HepG2 (cell line): Measurements from ENCODE around the gene EFCAB14. TPM values are rescaled to one million over a fixed set of nuclear protein-coding genes. Genes with fewer than 3 reads are reported as not detected.
"Not testable (repeated sequence)": the region's sequence is repeated elsewhere in the genome, so short reads cannot be mapped to it uniquely, and the experiment has no call there.

Experiments
- ATAC-seq: fragments of 200-7000 bp; cut with Tn5 transposase; 3 replicates; pipeline ENCODE4 v1.9.1; 2020; ENCODE audit warnings: mild to moderate bottlenecking, moderate library complexity
- BruUV-seq: library from RNA; stranded (reverse); fragments of 400-500 nt; replicated peaks from 2 replicates; lab custom pipeline; 2021; lab: Mats Ljungman, UMichigan
- CTCF ChIA-PET: fragments of 300-600 bp; formaldehyde crosslinking; extraction: SDS; loops from one replicate; lab custom pipeline; 2021; ENCODE audit warnings: low total read pairs, inconsistent platforms, low intra/inter-chr PET ratio; lab: Yijun Ruan, JAX
- POLR2A ChIA-PET: fragments of 350-600 bp; sonication (Branson Sonifier 250); formaldehyde crosslinking; loops from one replicate; lab custom pipeline; 2020; ENCODE audit warnings: antibody characterized with exemption, inconsistent platforms; lab: Yijun Ruan, JAX
- DNase-seq: peaks from one replicate; pipeline ENCODE4 v3.0.0-alpha.2; 2015; ENCODE audit warnings: low spot score
- FAIRE-seq: peaks from 3 replicates; lab custom pipeline; 2011; peaks lifted over from hg19 to GRCh38; lab: Jason Lieb, UNC
- H2AFZ ChIP-seq: one replicate; pipeline ENCODE4 v1.6.1; 2011; ENCODE audit warnings: low read length, inconsistent platforms
- H3K27ac ChIP-seq: fragments of 300-600 bp; 3 replicates; pipeline ENCODE4 v1.8.0; 2011; ENCODE audit warnings: mixed run types, mild to moderate bottlenecking, mixed read lengths, low read length, inconsistent platforms; ENCODE audit not compliant: insufficient read depth; ENCODE audit errors: extremely low read length
- H3K27me3 ChIP-seq, 2 experiments: fragments of 200-600 bp in 1 of 2; 2 replicates in 1 of 2; 3 replicates in 1 of 2; pipeline versions ENCODE4 v1.6.0 to v1.8.0; 2011; ENCODE audit warnings: low read length in 2 of 2, mild to moderate bottlenecking in 2 of 2, moderate library complexity in 2 of 2, inconsistent platforms in 1 of 2; ENCODE audit not compliant: insufficient read depth in 2 of 2, control insufficient read depth in 1 of 2
- H3K36me3 ChIP-seq, 2 experiments: fragments of 200-600 bp in 1 of 2; replicated peaks in 1 of 2; 2 replicates in 1 of 2; 3 replicates in 1 of 2; pipeline versions ENCODE4 v1.5.1 to v1.8.0; 2011; ENCODE audit warnings: low read length in 2 of 2, inconsistent platforms in 1 of 2; ENCODE audit not compliant: insufficient read depth in 2 of 2, control insufficient read depth in 1 of 2
- H3K4me1 ChIP-seq: 2 replicates; pipeline ENCODE4 v1.5.1; 2012; ENCODE audit warnings: low read length, inconsistent platforms; ENCODE audit not compliant: insufficient read depth
- H3K4me2 ChIP-seq: 2 replicates; pipeline ENCODE4 v1.6.0; 2011; ENCODE audit warnings: low read depth, low read length, inconsistent platforms
- H3K4me3 ChIP-seq, 3 experiments: fragments of 200-600 bp in 1 of 3; sonication (generic), shearing (Covaris generic) in 1 of 3; replicated peaks in 1 of 3; 2 replicates each; pipeline ENCODE4 v1.5.1; 2011 to 2016; ENCODE audit warnings: low read length in 3 of 3, inconsistent platforms in 2 of 3, low read depth in 2 of 3, mild to moderate bottlenecking in 2 of 3, control low read depth in 1 of 3, mixed read lengths in 1 of 3; ENCODE audit not compliant: insufficient read depth in 1 of 3
- H3K79me2 ChIP-seq: one replicate; pipeline ENCODE4 v1.6.1; 2011; ENCODE audit warnings: low read length, inconsistent platforms; ENCODE audit not compliant: insufficient read depth
- H3K9ac ChIP-seq: 2 replicates; pipeline ENCODE4 v1.6.0; 2011; ENCODE audit warnings: mild to moderate bottlenecking, low read depth, low read length, inconsistent platforms; ENCODE audit not compliant: insufficient read depth
- H3K9me3 ChIP-seq: 2 replicates; pipeline ENCODE4 v1.5.1; 2012; ENCODE audit warnings: mild to moderate bottlenecking, low read length
- H4K20me1 ChIP-seq: 2 replicates; pipeline ENCODE4 v1.6.0; 2011; ENCODE audit warnings: inconsistent platforms, mild to moderate bottlenecking, low read length, moderate library complexity; ENCODE audit not compliant: insufficient read depth
- ADNP ChIP-seq: sonication (generic); formaldehyde crosslinking; IDR thresholded peaks from 2 replicates; pipeline ENCODE4 v1.4.0; 2020; ENCODE audit warnings: missing genetic modification reagents
- ARNTL ChIP-seq: sonication (generic); formaldehyde crosslinking; IDR thresholded peaks from 2 replicates; pipeline ENCODE4 v1.4.0; 2020; ENCODE audit warnings: mild to moderate bottlenecking, missing genetic modification reagents
- CENPT ChIP-seq: sonication (generic); formaldehyde crosslinking; IDR thresholded peaks from 2 replicates; pipeline ENCODE4 v1.8.0; 2022; ENCODE audit warnings: low read depth, mild to moderate bottlenecking, moderate library complexity, missing genetic modification reagents
- GATA4 ChIP-seq: sonication (generic); IDR thresholded peaks from 2 replicates; pipeline ENCODE4 v1.6.1; 2016; ENCODE audit warnings: antibody characterized with exemption, low read depth, borderline replicate concordance
- NCOA1 ChIP-seq: sonication (generic); formaldehyde crosslinking; IDR thresholded peaks from 2 replicates; pipeline ENCODE4 v1.9.0; 2021; ENCODE audit warnings: missing genetic modification reagents
- PPARG ChIP-seq: conservative IDR thresholded peaks from 2 replicates; pipeline ENCODE4 v1.6.1; 2016; ENCODE audit warnings: missing biosample characterization, missing genetic modification reagents
- RELA ChIP-seq: sonication (generic); formaldehyde crosslinking; IDR thresholded peaks from 2 replicates; pipeline ENCODE4 v1.4.0; 2020; ENCODE audit warnings: missing genetic modification reagents
- ZNF263 ChIP-seq: sonication (generic); formaldehyde crosslinking; IDR thresholded peaks from 2 replicates; pipeline ENCODE4 v1.4.0; 2020; ENCODE audit warnings: missing genetic modification reagents
- WGBS: methylation state at CpG from one replicate; pipeline ENCODE4 v1.1.6; 2017; ENCODE audit warnings: low lambda C conversion rate; 5-methylcytosine and 5-hydroxymethylcytosine counted together
- in situ Hi-C: cut with HindIII; loops from 2 replicates; pipeline ENCODE4 v1.10.0; 2017; ENCODE audit warnings: low pct_unique_long_range_greater_than_20kb; ENCODE audit not compliant: extremely low pct_ligation_motif_present
- intact Hi-C: fragments of 100-400 bp; cut with micrococcal nuclease; formaldehyde crosslinking; loops from one replicate; pipeline ENCODE4 v1.10.0; 2022; ENCODE audit not compliant: unreplicated experiment
- polyA plus RNA-seq, 8 experiments: library from polyadenylated mRNA; depleted of rRNA in 3 of 8; stranded (reverse) in 7 of 8; unstranded in 1 of 8; fragments of >200 nt; fragmentation: Illumina TruSeq in 4 of 8; extraction: Trizol in 4 of 8; gene quantifications; 2 replicates each; pipeline versions ENCODE4 v1.2.1 to v1.2.3, GENCODE V29; 2011 to 2016; ENCODE audit warnings: low read depth in 4 of 8, missing spikeins in 1 of 8, mixed read lengths in 1 of 8; ENCODE audit not compliant: insufficient read depth in 1 of 8
- total RNA-seq, 5 experiments: library from RNA; depleted of rRNA; stranded (reverse); fragments of >200 nt; fragmentation: Illumina TruSeq; extraction: Trizol; gene quantifications; 2 replicates each; pipeline ENCODE4 v1.2.3, GENCODE V29; 2016; ENCODE audit warnings: low read depth in 1 of 5
- TF ChIP-seq, protein P1 (sequence below): sonication (generic); formaldehyde crosslinking; IDR thresholded peaks from 2 replicates; pipeline ENCODE4 v1.5.1; 2020; ENCODE audit warnings: missing genetic modification reagents, mild to moderate bottlenecking, borderline replicate concordance
- TF ChIP-seq, protein P2 (sequence below): sonication (generic); formaldehyde crosslinking; IDR thresholded peaks from 2 replicates; pipeline ENCODE4 v1.5.1; 2020; ENCODE audit warnings: mild to moderate bottlenecking, missing genetic modification reagents, borderline replicate concordance

EFCAB14 gene
- total and polyA plus RNA-seq, 2 of the 13 experiments (the other 11 are each of a cell fraction or from before 2014, with no cell fraction given), result 13.4 to 17.9 TPM

DNA sequence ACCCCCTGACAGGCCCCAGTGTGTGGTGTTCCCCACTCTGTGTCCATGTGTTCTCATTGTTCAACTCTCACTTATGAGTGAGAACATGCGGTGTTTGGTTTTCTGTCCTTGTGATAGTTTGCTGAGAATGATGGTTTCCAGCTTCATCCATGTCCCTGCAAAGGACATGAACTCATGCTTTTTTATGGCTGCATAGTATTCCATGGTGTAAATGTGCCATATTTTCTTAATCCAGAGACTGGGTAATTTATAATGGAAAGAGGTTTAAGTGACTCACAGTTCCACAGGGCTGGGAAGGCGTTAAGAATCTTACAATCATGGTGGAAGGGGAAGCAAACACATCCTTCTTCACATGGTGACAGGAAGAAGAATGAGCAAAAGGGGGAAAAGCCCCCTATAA, 64.2 kb downstream of the EFCAB14 start:
- BruUV-seq, POLR2A ChIA-PET, H3K27me3 ChIP-seq, DNase-seq, ATAC-seq, H4K20me1 ChIP-seq, H3K4me2 ChIP-seq, FAIRE-seq, H3K9ac ChIP-seq, H3K79me2 ChIP-seq, in situ Hi-C loops, intact Hi-C loops, H3K9me3 ChIP-seq, H3K27ac ChIP-seq, CTCF ChIA-PET, H3K4me1 ChIP-seq, H2AFZ ChIP-seq, H3K4me3 ChIP-seq: not testable (repeated sequence)
- WGBS, result 100% methylated on average over 2 of the region's 2 CpGs
- H3K36me3 ChIP-seq, result peaks cover 4 to 43% of the 10 kb centered on the region in 2 experiments; a peak in 4 of 5 replicates

DNA sequence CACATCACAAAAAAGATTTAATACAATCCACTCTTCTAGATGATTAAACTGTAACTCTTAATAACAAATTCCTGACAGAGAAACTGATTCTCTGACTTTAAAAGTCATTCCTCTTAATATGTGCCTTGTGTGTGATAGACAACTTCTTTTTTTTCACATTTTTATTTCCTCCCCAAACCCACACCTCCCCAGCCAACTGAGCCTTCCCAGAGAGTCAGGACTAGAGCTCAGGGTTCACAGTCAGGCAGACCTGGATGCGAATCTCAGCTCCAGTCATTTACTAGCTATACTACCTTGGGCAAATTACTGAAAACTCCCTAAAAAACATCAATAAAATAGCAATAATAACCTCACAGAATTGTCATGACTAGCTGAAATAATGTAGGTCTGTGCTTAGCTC, 64.9 kb downstream of the EFCAB14 start:
- TF ChIP-seq CENPT (CRISPR knock-in tag) (no peak), RELA (CRISPR knock-in tag) (no peak), ADNP (CRISPR knock-in tag) (no peak), ZNF263 (CRISPR knock-in tag) (no peak), PPARG (no peak), GATA4 (no peak), ARNTL (CRISPR knock-in tag) (no peak), NCOA1 (CRISPR knock-in tag) (no peak)
- TF ChIP-seq, protein P1, sequence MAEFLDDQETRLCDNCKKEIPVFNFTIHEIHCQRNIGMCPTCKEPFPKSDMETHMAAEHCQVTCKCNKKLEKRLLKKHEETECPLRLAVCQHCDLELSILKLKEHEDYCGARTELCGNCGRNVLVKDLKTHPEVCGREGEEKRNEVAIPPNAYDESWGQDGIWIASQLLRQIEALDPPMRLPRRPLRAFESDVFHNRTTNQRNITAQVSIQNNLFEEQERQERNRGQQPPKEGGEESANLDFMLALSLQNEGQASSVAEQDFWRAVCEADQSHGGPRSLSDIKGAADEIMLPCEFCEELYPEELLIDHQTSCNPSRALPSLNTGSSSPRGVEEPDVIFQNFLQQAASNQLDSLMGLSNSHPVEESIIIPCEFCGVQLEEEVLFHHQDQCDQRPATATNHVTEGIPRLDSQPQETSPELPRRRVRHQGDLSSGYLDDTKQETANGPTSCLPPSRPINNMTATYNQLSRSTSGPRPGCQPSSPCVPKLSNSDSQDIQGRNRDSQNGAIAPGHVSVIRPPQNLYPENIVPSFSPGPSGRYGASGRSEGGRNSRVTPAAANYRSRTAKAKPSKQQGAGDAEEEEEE, result no peak
- TF ChIP-seq, protein P2, sequence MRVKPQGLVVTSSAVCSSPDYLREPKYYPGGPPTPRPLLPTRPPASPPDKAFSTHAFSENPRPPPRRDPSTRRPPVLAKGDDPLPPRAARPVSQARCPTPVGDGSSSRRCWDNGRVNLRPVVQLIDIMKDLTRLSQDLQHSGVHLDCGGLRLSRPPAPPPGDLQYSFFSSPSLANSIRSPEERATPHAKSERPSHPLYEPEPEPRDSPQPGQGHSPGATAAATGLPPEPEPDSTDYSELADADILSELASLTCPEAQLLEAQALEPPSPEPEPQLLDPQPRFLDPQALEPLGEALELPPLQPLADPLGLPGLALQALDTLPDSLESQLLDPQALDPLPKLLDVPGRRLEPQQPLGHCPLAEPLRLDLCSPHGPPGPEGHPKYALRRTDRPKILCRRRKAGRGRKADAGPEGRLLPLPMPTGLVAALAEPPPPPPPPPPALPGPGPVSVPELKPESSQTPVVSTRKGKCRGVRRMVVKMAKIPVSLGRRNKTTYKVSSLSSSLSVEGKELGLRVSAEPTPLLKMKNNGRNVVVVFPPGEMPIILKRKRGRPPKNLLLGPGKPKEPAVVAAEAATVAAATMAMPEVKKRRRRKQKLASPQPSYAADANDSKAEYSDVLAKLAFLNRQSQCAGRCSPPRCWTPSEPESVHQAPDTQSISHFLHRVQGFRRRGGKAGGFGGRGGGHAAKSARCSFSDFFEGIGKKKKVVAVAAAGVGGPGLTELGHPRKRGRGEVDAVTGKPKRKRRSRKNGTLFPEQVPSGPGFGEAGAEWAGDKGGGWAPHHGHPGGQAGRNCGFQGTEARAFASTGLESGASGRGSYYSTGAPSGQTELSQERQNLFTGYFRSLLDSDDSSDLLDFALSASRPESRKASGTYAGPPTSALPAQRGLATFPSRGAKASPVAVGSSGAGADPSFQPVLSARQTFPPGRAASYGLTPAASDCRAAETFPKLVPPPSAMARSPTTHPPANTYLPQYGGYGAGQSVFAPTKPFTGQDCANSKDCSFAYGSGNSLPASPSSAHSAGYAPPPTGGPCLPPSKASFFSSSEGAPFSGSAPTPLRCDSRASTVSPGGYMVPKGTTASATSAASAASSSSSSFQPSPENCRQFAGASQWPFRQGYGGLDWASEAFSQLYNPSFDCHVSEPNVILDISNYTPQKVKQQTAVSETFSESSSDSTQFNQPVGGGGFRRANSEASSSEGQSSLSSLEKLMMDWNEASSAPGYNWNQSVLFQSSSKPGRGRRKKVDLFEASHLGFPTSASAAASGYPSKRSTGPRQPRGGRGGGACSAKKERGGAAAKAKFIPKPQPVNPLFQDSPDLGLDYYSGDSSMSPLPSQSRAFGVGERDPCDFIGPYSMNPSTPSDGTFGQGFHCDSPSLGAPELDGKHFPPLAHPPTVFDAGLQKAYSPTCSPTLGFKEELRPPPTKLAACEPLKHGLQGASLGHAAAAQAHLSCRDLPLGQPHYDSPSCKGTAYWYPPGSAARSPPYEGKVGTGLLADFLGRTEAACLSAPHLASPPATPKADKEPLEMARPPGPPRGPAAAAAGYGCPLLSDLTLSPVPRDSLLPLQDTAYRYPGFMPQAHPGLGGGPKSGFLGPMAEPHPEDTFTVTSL (CRISPR knock-in tag), result no peak
- TF ChIP-seq, all 625 proteins: peak for 0
- in situ Hi-C loops (no loop called here), intact Hi-C loops (no loop called here)
- ChIA-PET POLR2A (no interaction called here), CTCF (no interaction called here)
- H3K27me3 ChIP-seq, result no peaks in the 10 kb centered on the region
- H3K4me3 ChIP-seq, result no peak overlapping the region
- no peak overlapping the region for H3K4me2 ChIP-seq
- no peaks in the 10 kb centered on the region; the same call in 1 of the 2 replicates for H3K9me3 ChIP-seq
- H3K27ac ChIP-seq, result no peak overlapping the region
- no TSS peak for BruUV-seq
- peaks cover 6 to 43% of the 10 kb centered on the region in 2 experiments for H3K36me3 ChIP-seq
- no peaks in the 10 kb centered on the region for H3K4me1 ChIP-seq
- DNase-seq (no peak), FAIRE-seq (no peak), ATAC-seq (no peak)
- WGBS, result 100% methylated on average over 1 of the region's 1 CpG
- H3K79me2 ChIP-seq, result no peaks in the 10 kb centered on the region
- H4K20me1 ChIP-seq, result no peaks in the 10 kb centered on the region
- H2AFZ ChIP-seq, result no peak overlapping the region
- H3K9ac ChIP-seq, result no peak overlapping the region
